Dedifferentiated amniotic fluid mesenchymal stem cell (primary cell): ENCODE results near the gene TRIM73.
"Not testable (repeated sequence)": the region's sequence is repeated elsewhere in the genome, so short reads cannot be mapped to it uniquely, and the experiment has no call there.

Source experiments
- DNase-seq: peaks from one replicate; pipeline ENCODE4 v3.0.0-alpha.2; 2016; ENCODE audit errors: extremely low spot score

Gene TRIM73

GRCh38 chr7:75395329-75395728, at the start of gene TRIM73:
TRIM73 (plus strand) TSS chr7:75395629; CDS start chr7:75398934, 3,305 bp downstream.
- not testable (repeated sequence) for DNase-seq

GRCh38 chr7:75358671-75359541, 36.5 kb upstream of the TRIM73 start:
- peak; percentile 13 for DNase-seq

GRCh38 chr7:75359542-75359848, 35.9 kb upstream of the TRIM73 start:
- DNase-seq: not testable (repeated sequence)

GRCh38 chr7:75364079-75364478, 31.4 kb upstream of the TRIM73 start:
- not testable (repeated sequence) for DNase-seq

GRCh38 chr7:75366643-75367042, 28.8 kb upstream of the TRIM73 start:
- DNase-seq: not testable (repeated sequence)

GRCh38 chr7:75367313-75367712, 28.1 kb upstream of the TRIM73 start:
- DNase-seq: not testable (repeated sequence)

- DNase-seq: not testable (repeated sequence)
These were observed 21.3 kb upstream of the TRIM73 start for GRCh38 chr7:75374144-75374518.

GRCh38 chr7:75374519-75375317, 20.7 kb upstream of the TRIM73 start:
- not testable (repeated sequence) for DNase-seq

- not testable (repeated sequence) for DNase-seq
These were observed 2.2 kb upstream of the TRIM73 start for GRCh38 chr7:75393194-75393593.

- DNase-seq: not testable (repeated sequence)
These were observed 2.4 kb downstream of the TRIM73 start for GRCh38 chr7:75397865-75398264.

- not testable (repeated sequence) for DNase-seq
These were observed 3.6 kb downstream of the TRIM73 start for GRCh38 chr7:75398771-75399700.

- not testable (repeated sequence) for DNase-seq
These were observed 5.1 kb downstream of the TRIM73 start for GRCh38 chr7:75400575-75400974.

- not testable (repeated sequence) for DNase-seq
These were observed 8.3 kb downstream of the TRIM73 start for GRCh38 chr7:75403455-75404443.

GRCh38 chr7:75404663-75405062, 9.2 kb downstream of the TRIM73 start:
- DNase-seq: not testable (repeated sequence)

- DNase-seq: not testable (repeated sequence)
These were observed 14.7 kb downstream of the TRIM73 start for GRCh38 chr7:75409880-75410822.

GRCh38 chr7:75410823-75411173, 15.4 kb downstream of the TRIM73 start:
- DNase-seq: not testable (repeated sequence)

GRCh38 chr7:75414204-75414603, 18.8 kb downstream of the TRIM73 start:
- not testable (repeated sequence) for DNase-seq

- not testable (repeated sequence) for DNase-seq
These were observed 19.4 kb downstream of the TRIM73 start for GRCh38 chr7:75414708-75415427.

GRCh38 chr7:75415428-75415817, 20.0 kb downstream of the TRIM73 start:
- not testable (repeated sequence) for DNase-seq
